HL-60/S4 treated with retinoic acid at 250 ng/mL for 4 days and 3 days (cell line): ENCODE results near the gene PRKCE.

Experiments
- in situ Hi-C: fragments of 300-500 bp; cut with MboI; formaldehyde crosslinking; loops from 2 replicates; pipeline ENCODE4 v1.7.0; 2022; ENCODE audit warnings: low sequenced_read_pairs

The PRKCE gene

DNA sequence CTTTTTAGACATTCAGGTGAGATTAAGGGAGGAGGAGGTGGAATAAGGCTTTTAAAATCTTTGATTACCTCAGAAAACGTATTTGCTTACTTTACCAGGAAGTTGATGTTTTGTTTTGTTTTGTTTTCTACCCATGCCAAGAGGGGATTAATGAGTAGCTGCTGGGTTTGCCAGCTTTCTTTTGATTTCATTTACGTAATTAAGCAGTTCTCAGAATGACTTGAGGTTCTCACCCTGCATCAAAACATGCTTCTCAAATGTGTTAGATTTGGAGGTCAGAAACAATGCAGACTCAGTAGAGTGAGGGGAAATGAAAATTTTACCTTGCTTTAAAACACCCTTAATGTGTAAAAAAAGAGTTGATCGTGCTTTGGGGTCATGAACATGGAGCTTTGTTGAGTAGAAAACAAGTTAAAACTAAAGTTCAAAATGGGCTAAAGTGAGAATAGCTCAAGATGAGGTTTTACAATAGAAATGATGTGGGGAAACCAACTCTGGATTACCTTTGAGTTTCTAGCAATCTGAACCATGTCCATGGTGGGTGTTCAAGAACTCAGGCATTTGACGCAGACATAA lies 428.6 kb downstream of the PRKCE start:
- in situ Hi-C loops = no loop called here

DNA sequence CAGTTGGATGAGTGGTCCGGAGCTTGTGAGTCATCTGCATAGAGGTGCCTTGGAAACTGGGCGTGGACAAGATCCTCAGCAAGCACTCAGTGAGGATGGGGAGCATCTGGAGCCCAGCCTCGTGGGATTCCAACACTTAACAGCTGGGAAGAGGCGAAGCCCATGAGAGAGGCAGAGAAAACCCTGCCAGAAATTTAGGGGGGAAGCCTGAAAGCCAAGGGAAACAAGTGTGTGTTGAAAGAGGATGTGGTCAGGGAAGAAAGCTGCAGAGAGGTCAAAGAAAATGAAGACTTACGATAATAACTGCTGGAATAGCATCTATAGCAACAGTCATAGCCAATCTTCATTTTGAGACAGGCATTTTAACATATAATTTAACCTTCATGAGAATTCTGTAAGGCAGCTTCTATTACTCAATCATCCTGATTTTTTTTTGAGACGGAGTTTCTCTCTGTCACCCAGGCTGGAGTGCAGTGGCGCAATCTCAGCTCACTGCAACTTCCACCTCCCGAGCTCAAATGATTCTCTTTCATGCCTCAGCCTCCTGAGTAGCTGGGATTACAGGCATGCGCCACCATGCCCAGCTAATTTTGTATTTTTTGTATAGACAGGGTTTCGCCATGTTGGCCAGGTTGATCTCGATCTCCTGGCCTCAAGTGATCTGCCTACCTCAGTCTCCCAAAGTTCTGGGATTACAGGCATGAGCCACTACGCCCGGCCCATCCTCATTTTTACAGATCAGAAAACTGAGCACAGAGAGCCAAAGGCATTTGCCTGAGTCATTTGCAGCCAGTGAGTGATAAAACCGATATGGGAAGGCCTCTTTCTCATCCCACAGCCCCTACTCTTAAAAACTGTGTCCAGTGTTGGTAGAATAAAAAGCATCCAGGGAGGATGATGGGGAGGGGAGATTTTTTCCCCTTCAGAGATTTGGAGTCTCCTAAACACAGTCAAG lies 431.3 kb downstream of the PRKCE start:
- in situ Hi-C loops = no loop called here

DNA sequence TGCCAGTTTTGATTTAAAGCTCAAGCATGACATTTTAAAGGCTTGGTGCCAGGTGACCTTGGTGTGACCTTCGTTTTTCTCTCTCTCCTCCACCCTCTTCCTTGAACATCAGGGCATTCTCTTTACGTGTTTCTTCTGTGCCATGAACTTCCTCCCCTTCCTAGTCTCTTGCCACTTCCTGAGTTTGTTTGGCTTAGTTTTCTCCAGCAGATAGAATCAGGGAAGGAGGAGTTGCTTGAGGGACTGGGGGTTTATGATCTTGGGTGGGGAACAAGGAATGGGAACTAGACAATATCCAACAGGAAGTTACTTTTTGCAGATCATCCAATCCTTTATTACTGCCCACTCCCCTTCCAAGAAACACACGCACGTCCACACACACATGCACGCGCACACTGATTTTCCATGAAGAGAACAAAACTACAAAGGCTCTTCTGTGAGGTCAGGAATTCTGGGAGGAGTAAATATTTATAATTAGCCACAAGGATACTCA lies 435.1 kb downstream of the PRKCE start:
- in situ Hi-C loops = no loop called here

DNA sequence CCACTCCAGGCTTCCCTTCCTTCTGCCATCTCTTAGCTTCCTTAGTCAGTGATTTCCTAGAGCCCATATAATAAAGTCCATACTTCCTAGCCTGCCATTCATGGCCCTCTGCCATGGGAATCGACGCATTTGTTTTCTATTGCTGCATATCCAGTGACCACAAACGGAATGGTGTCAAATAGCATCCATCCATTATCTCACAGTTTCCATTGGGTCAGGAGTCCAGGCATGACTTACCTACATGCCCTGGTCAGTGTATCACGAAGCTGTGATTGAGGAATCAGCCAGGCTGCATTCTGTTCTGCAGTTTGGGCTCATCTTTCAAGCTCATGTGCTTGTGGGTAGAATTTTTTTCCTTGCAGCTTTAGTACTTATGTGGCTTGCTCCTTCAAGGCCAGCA lies 436.0 kb downstream of the PRKCE start:
- in situ Hi-C loops = no loop called here

DNA sequence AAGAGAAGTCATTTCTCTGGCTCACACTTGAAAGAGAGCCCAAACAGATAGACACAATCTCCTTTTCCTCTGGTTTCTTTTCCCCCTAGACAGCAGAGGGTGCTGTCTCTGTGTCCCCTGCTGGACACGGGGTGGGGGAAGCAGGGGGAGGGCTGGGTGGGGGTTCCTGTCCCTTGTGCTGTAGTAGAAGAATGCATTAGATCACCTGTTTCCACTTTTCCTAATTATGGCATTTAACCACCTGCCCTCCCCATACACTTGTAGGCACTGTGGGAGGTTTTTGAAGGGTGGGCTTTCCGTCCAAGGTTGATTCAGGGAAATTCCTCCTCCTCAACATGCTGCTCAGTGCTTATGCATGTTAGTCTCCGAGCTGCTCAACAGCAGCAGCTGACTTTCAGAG lies 439.5 kb downstream of the PRKCE start:
- in situ Hi-C loops = no loop called here

DNA sequence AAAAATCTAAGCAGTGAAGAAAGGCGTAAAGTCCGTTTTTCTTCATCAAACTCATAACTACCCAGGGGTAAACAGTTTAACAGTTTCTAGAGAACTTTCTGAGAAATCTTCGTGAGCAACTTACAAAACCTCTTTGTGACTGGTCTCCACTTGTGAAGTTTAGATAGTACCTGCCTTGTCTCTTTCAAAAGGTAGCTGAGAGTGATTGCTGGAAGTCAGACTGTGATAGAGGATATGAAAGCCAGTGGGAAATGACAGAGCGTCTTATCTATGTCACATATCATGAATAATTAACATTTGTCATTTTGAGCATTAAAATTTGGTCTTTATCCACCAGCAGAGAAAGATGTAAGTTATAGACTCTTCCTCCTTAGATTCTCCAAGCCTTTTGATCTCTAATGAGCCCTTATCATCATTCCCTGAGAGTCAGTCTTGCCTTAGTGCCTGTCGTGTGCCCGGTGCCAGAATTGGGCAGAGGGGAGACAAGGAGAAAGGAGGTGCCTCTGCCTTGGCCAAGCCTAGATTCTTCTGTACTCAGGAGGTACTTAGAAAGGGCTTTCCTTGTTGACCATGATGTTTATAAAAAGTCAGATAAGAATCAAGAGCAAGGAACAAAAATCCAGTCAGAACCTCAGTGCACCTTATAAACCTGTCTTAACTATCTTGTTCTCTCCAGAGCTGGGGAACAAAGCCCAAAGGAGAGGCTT lies 440.6 kb downstream of the PRKCE start:
- in situ Hi-C loops = no loop called here

DNA sequence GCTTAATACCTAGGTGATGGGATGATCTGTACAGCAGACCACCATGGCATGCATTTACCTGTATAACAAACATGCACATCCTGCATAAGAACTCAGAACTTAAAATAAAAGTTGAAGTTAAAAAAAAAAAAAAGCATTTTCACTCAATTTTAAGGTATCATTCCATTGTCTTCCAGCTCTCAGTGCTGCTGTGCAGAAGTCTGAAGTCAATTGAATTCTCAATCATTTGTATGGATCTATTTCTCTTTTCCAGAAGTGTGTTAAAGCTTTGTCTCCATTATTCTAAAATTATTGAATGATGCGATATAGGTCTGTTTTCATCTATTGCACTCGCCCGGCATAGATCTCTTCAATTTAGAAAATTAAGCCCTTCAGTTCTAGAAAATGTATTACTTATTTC lies 443.2 kb downstream of the PRKCE start:
- in situ Hi-C loops = no loop called here

DNA sequence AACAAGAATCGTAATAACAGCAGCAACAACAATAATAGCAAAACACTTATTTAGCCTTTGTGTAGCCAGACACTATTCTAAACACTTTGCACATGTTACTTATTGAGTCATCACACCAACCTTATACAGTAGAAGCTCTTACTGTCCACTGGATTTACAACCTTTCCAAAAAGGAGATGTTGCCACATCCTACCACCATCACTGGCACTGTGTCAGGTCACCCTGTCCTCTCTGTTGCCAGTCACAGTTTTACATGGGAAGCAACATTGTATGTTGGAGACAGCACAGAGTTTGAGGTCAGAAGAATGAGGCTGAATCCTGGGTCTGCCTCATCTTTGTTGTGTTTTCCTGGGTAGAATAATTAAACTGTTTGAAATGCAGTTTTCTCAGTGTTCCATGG lies 444.4 kb downstream of the PRKCE start:
- in situ Hi-C loops = no loop called here

DNA sequence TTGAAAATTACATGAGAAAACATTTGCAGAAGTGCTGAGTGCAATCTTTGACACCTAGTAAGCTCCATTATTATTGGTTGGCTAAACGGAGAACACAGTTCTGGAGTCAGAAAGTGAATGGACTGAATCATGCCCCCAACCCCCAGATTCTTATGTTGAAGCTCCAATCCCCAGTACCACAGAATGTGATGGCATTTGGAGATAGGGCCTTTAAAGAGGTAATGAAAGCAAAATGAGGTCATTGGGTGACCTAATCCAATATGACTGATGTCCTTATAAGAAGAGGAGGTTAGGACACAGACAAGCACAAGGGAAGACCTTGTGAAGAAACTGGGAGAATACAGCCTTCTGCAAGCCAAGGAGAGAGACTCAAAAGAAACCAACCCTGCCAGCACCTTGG lies 444.8 kb downstream of the PRKCE start:
- in situ Hi-C loops = no loop called here

DNA sequence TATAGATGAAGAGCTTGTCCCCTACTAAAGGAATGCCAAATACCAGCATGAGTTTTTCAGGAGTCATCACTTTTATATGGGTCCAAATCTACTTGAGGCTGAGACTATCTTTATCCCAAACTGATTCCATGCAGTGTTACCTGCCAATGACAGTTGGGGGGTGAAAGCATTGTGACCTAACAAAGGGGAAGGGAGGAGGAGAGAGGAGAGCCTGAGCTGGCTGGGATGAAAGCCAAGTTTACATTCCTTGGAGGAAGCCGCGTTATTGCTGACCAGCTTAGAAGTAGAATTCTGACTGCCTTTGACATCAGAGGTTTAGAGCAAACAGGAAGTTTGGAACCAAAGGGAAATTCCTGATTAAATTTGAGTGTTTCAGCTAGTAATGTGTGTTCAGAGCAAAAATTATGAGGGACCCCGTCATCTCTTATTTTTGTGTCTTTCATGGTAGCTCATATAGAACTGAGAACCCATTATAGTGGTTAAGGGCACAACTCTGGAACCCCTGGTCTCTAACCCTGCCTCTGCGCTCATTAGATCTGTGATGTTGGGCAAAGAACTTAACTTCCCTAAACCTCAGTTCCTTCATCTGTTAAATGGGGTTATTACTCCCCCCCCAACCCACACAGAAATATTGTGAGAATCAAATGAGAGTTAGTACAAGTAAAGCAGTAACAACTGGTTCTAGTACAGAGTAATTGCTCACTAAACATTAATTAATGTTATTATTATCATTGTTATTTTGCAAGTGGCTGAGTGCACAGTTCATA lies 446.4 kb downstream of the PRKCE start:
- in situ Hi-C loops = no loop called here

DNA sequence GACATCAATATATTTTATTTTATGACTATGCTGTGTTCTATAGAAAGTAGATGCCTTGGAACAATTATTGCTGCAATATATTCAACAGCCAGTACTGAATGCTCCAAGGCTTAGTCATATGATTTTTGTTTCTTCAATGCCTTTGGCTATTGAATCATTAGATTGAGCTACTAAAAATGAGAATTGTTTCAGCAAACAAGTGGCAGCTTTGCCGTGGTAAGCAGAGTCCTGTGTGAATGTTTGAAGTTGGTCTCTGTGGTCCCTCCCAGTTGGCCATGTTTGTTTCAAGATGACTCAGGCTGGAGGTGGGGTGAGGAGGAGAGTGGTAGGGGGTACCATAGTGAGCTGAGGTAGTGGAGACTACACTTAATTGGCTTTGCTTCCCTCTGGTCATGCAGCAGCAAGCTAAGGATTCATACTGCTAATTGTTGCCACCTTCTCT lies 447.2 kb downstream of the PRKCE start:
- in situ Hi-C loops = no loop called here

DNA sequence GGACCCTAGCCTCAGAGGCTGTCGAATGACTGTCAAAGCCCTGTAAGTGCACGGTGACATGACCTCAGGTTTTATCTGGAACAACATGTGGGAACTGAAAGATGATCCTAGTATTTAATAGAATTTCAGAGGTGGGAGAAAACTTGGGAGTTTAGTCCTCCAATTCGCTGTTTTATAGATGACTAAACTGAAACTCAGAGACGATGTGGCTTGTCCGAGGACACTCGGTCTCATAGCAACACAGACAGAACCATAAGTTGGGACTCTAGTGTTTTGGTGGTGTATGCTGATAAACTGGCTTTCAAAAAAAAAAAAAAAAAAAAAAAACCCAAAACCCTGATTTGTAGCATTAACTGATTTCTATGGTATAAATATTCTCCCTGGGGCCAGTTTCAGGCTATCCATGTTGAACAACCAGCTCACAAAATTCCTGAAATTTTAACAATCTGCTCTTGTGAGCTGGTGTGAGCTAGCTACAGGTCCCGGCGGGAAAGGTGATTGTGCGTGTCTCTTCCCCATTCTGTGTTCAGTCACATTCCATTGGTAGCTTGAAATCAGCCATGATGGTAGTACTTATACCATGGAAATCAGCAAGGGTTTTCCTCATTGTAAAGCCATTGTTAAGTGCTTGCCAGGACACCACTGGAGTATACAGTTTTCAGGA lies 450.2 kb downstream of the PRKCE start:
- in situ Hi-C loops = no loop called here

DNA sequence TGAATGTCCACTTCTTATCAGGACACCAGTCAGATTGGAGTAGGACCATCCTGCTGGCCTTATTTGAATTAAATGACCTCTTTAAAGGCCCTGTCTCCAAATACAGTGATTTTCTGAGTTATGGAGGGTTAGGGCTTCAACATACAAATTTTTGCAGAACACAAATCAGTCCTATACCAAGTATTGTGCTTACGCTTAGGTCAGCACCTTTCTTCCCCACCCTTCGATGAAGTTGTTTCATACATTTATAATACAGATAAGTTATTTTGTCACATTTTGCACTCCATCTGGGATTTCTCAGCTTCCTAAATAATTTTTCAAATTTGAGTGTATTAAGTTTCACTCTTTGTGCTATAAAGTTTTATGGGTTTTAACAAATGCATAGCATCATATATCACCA lies 455.2 kb downstream of the PRKCE start:
- in situ Hi-C loops = no loop called here

DNA sequence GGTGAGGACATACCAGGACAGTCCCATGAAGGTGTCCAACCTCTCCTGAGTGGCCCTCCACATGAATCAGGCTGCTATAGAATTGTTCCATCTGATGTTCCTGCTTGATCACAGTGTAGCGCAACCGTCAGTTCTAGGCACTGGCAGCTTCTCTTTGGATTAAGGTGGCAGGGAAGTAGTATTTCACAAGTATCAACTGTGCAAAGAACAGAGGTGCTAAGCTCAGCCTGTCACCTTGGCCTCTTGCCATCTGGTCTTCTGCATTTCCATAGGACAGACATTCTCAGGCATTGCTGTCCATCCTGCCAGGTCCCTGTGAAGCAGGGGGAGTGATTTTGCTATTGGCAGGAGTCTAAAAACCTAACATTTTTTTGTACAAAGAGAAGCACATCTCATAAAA lies 463.5 kb downstream of the PRKCE start:
- in situ Hi-C loops = no loop called here

DNA sequence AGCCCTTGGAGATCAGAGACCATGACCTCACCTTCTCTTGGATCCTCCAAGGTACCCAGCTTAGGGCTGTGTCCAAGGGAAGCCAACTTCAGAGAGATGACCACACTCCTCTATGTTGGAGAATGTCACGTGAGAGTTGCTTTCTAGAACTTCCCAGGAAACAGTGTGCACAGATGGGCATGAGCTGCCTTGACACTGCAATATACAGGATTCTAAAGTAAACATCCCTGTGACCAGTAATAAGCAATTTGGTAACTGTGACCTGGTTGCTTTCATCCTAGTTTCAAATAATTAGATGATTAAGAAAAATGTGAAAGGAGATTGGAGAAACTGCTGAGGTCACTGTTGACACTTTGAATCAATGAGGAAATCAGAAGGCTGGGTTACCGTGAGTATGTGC lies 464.7 kb downstream of the PRKCE start:
- in situ Hi-C loops = no loop called here

DNA sequence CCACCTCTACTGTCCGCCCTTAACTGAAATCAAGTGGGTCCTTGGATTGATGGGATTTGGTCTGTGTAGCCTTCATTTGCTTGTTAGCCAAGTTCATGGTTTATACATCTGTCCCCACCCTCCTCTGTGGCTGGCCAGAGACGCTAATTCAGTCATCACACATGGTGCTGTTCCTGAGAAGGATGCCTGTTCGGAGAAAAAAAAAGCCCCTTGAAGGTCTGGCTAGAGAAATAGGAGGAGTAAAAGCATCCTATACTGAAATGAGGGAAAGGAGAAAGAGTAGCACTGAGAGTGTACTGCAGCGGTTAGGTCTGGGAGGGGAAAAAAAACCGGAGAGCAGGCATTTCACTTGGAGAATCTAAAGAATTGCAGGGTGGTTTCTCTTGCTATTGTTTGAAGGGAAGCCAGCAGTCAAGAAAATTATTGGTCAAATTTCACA lies 465.1 kb downstream of the PRKCE start:
- in situ Hi-C loops = no loop called here

DNA sequence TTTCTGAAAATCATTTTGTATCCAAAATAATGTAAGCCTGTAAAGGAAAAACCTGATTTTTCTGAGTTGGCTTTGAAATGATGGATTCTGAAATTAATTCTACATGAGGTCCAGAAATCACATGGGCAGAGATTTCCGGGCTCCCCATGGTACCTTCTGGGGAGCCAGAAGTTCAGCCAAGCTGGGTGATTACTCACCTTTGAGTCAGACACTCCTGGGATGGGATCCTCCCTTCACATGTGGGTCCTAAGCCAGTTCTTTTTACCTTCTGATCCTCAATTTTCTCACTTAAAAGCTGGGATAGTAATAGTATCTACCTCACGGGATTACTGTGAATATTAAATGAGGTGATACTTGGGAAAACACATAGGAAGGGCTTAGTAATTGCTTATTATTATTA lies 465.9 kb downstream of the PRKCE start:
- in situ Hi-C loops = no loop called here

DNA sequence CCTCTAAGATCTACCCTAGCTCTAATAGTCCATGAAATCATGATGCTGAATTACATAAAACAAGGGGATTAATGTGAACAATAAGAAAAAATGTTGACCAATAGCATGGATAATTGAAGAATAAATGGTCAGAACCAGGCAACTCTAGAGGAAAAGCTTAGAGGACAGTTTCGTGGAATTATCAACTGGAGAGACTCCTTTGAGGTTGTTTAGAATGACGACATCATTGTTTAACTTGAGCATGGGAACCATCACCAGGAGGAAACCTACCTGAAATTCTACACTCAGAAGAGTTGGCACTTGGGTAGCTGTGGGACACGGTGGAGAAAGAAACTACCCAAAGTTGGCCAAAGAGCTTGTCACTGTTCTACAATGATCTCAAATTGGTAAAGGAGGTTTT lies 466.5 kb downstream of the PRKCE start:
- in situ Hi-C loops = no loop called here

DNA sequence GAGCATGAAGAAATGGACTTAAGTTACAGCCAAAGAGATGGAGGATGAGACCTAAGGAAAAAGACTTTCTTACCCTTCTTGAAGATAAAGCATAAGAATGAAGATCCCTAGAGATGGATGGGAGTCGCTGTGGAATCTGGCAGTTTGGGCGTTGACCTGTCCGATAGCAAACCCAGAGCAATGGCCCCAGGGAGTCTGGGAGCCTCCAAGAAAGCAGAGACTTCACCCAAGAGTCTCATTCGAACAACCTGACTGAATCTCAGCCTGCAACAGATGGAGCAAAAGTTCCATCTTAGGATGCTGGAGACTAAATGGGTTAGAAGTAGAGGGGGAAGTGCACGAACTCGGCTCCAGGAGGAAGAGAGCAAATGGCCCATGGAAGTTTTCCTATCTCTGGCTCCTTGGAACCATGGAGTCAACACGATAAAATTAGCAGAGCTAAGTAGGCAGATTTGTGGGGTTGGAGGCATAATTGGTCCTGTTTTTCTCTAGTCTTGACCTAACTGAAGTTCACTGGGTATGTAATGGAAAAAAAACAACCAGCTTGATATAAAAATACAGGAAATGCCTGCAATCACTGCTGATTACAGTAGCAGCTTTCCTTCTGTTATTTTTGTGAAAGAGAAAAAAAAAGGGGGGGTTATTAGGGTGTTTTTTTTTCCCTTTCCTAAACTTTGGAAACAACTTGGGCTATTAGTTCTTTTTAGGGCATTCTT lies 467.3 kb downstream of the PRKCE start:
- in situ Hi-C loops = no loop called here

DNA sequence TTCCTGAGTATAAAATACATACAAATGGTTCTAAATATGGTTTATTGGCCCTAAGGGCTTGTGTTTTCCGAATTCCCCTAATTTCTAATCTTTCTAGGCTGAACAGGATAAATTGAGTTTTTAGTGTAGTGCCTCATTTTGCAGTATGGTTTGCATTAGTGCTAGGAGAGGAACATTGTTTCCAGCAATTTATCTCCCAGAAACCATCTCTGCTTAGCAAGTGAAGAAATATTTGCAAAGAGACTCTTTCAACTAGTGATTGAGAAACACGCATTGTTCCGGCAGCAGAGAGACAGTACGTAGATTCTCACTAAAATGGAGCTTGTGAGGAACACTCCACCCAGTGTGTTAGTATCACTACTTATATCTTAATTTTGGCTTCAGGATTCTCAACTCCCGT lies 468.0 kb downstream of the PRKCE start:
- in situ Hi-C loops = no loop called here
